Kidney epithelial cell (primary cell): Measurements from ENCODE around the gene KCNH1. TPM values are rescaled to one million over a fixed set of nuclear protein-coding genes. Genes with fewer than 3 reads are reported as not detected.

Experiments
- DNase-seq: peaks from one replicate; pipeline ENCODE4 v3.0.0-alpha.2; 2010; ENCODE audit warnings: low read depth
- H3K27me3 ChIP-seq: 2 replicates; pipeline ENCODE4 v1.6.0; 2011; ENCODE audit warnings: low read length; ENCODE audit not compliant: control insufficient read depth, insufficient read depth
- H3K36me3 ChIP-seq: 2 replicates; pipeline ENCODE4 v1.5.1; 2011; ENCODE audit warnings: low read length; ENCODE audit not compliant: control insufficient read depth, insufficient read depth
- H3K4me3 ChIP-seq: 2 replicates; pipeline ENCODE4 v1.5.1; 2011; ENCODE audit warnings: low read depth, mild to moderate bottlenecking, control low read depth, low read length
- CTCF ChIP-seq: IDR thresholded peaks from 2 replicates; pipeline ENCODE4 v1.5.1; 2011; ENCODE audit warnings: mild to moderate bottlenecking, moderate library complexity, low read length, control low read depth, inconsistent platforms; ENCODE audit not compliant: insufficient read depth, poor library complexity, severe bottlenecking
- total RNA-seq: library from RNA; depleted of rRNA; stranded (reverse); fragments of >200 nt; gene quantifications from 2 replicates; pipeline ENCODE4 v1.2.3, GENCODE V29; 2015

Gene KCNH1
- total RNA-seq, 1 donor from 2014 or later = 14.3 TPM

- Histone ChIP-seq H3K27me3 (no peaks in the 10 kb centered on the region), H3K36me3 (no peaks in the 10 kb centered on the region), H3K4me3 (no peak overlapping the region)
- no peak for DNase-seq
- TF ChIP-seq CTCF = no peak
Measured at GRCh38 chr1:210949489-210949888, 184.5 kb downstream of the KCNH1 start.

- no peak for DNase-seq
Measured at GRCh38 chr1:210949039-210949438, 184.9 kb downstream of the KCNH1 start.

GRCh38 chr1:210944252-210944651, 189.7 kb downstream of the KCNH1 start:
- Histone ChIP-seq H3K27me3 (no peaks in the 10 kb centered on the region), H3K36me3 (no peaks in the 10 kb centered on the region), H3K4me3 (no peak overlapping the region)
- no peak for DNase-seq
- no peak for TF ChIP-seq CTCF

More at GRCh38 chr1:210949039-210949438, 184.9 kb downstream of the KCNH1 start:
- Histone ChIP-seq H3K27me3 (no peaks in the 10 kb centered on the region), H3K36me3 (no peaks in the 10 kb centered on the region), H3K4me3 (no peak overlapping the region)
- no peak for TF ChIP-seq CTCF

GRCh38 chr1:210942513-210942912, 191.4 kb downstream of the KCNH1 start:
- no peaks in the 10 kb centered on the region for H3K36me3 ChIP-seq
- no peak for TF ChIP-seq CTCF
- DNase-seq = no peak

GRCh38 chr1:210940081-210940617, 193.8 kb downstream of the KCNH1 start:
- Histone ChIP-seq H3K4me3 (no peak overlapping the region), H3K36me3 (no peaks in the 10 kb centered on the region), H3K27me3 (no peaks in the 10 kb centered on the region)
- no peak for TF ChIP-seq CTCF
- DNase-seq = no peak

More at GRCh38 chr1:210942513-210942912, 191.4 kb downstream of the KCNH1 start:
- H3K27me3 ChIP-seq = no peaks in the 10 kb centered on the region
- H3K4me3 ChIP-seq = no peak overlapping the region

- Histone ChIP-seq H3K27me3 (no peaks in the 10 kb centered on the region), H3K4me3 (no peak overlapping the region), H3K36me3 (no peaks in the 10 kb centered on the region)
- TF ChIP-seq CTCF = no peak
- no peak for DNase-seq
Measured at GRCh38 chr1:210938416-210938925, 195.5 kb downstream of the KCNH1 start.
